ENCODE measurements around the gene NUP205. TPM values are rescaled to one million over a fixed set of nuclear protein-coding genes. Genes with fewer than 3 reads are reported as not detected.

NUP205 gene
- total and polyA plus RNA-seq, 2 donors (not counting 1 experiment from before 2014, with no cell fraction given), result 31.4 to 70.3 TPM

DNA sequence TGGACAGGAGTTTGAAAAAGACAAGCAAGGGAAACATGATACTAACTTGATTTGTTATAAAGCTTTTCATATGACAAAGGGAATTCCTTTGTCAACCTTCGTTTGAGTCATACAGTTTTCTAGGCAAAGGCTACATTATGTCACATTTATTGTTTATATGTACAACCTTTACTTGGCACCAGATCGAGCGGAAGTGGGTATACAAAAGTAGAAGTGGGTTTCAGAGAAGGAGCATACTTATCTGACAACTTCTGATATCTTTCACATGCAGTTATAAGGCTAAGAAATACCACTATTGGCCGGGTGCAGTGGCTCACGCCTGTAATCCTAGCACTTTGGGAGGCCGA is 115.6 kb downstream of the NUP205 start:
- 87% methylated on average over 3 of the region's 6 CpGs for WGBS (ENCODE audit: insufficient coverage)
- no peaks in the 10 kb centered on the region for H3K27me3 Mint-ChIP-seq
- intact Hi-C loops (cut with micrococcal nuclease), result no loop called here

More for the DNA sequence above, 115.6 kb downstream of the NUP205 start:
- H3K36me3 ChIP-seq (replicated peaks in 1 of 2; ENCODE audit: control extremely low read depth in 1 of 2, control insufficient read depth in 1 of 2, extremely low read depth in 1 of 2, insufficient read depth in 2 of 2, low read length in 1 of 2), result peaks cover 6 to 55% of the 10 kb centered on the region in 2 experiments
- H3K4me2 ChIP-seq (replicated peaks; ENCODE audit: low read depth, low read length, poor library complexity, severe bottlenecking), result no peak overlapping the region
- TF ChIP-seq, protein P1, sequence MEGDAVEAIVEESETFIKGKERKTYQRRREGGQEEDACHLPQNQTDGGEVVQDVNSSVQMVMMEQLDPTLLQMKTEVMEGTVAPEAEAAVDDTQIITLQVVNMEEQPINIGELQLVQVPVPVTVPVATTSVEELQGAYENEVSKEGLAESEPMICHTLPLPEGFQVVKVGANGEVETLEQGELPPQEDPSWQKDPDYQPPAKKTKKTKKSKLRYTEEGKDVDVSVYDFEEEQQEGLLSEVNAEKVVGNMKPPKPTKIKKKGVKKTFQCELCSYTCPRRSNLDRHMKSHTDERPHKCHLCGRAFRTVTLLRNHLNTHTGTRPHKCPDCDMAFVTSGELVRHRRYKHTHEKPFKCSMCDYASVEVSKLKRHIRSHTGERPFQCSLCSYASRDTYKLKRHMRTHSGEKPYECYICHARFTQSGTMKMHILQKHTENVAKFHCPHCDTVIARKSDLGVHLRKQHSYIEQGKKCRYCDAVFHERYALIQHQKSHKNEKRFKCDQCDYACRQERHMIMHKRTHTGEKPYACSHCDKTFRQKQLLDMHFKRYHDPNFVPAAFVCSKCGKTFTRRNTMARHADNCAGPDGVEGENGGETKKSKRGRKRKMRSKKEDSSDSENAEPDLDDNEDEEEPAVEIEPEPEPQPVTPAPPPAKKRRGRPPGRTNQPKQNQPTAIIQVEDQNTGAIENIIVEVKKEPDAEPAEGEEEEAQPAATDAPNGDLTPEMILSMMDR (IDR thresholded peaks at IDR 0.05), result no peak
- TF ChIP-seq EZH2 (IDR thresholded peaks at IDR 0.05; ENCODE audit: borderline replicate concordance, insufficient read depth, low read depth, low read length, poor library complexity, severe bottlenecking), result no peak
- H4K20me1 ChIP-seq (ENCODE audit: control insufficient read depth, insufficient read depth, low read length, poor library complexity, severe bottlenecking), result peaks cover 26% of the 10 kb centered on the region
- no peak for DNase-seq
- Mint-ChIP-seq H3K4me3 (no peak overlapping the region), H3K4me1 (peaks cover 17% of the 10 kb centered on the region), H3K9me3 (ENCODE audit: insufficient read depth) (no peaks in the 10 kb centered on the region), H3K27ac (no peak overlapping the region)
- no peak overlapping the region for H2AFZ ChIP-seq (ENCODE audit: insufficient read depth, low read depth, low read length, poor library complexity, severe bottlenecking)
- no peak overlapping the region for H3K9ac ChIP-seq (ENCODE audit: low read length)
- no peak overlapping the region for H3K4me3 ChIP-seq (ENCODE audit: control extremely low read depth in 1 of 5, extremely low read depth in 1 of 5, insufficient read depth in 1 of 5, low read depth in 2 of 5, low read length in 4 of 5)
- POLR2A ChIA-PET, result no interaction called here
- H3K79me2 ChIP-seq (ENCODE audit: control insufficient read depth, insufficient read depth, low read length), result peaks cover 34% of the 10 kb centered on the region
- no peaks in the 10 kb centered on the region for H3K27me3 ChIP-seq (replicated peaks in 1 of 4; ENCODE audit: control extremely low read depth in 1 of 4, control insufficient read depth in 3 of 4, insufficient read depth in 4 of 4, low read length in 3 of 4)
- CTCF ChIA-PET, result interaction anchor here (1.0 to 2.5 kb wide), 10 partner anchors 8 to 393 kb away, joined by 3 to 12 read pairs (median 4); partner anchors contain the start of gene STMP1
- H3K27ac ChIP-seq (ENCODE audit: low read length in 2 of 2), result no peak overlapping the region
- no peaks in the 10 kb centered on the region for H3K4me1 ChIP-seq (ENCODE audit: control insufficient read depth in 2 of 2, insufficient read depth in 2 of 2, low read length in 2 of 2)
- no peaks in the 10 kb centered on the region for H3K9me3 ChIP-seq (ENCODE audit: control extremely low read depth in 1 of 3, control insufficient read depth in 2 of 3, insufficient read depth in 1 of 3, low read length in 2 of 3)
- ATAC-seq (ENCODE audit: low read depth), result no peak
